Right hindlimb (tissue), 1 donor: ENCODE measurements around the gene EFR3B.

Source experiments
- DNase-seq: peaks from one replicate; pipeline ENCODE4 v3.0.0-alpha.2; 2018

EFR3B gene

GRCh38 chr2:25036221-25036559, 5.7 kb upstream of the EFR3B start:
- no peak for DNase-seq

- no peak for DNase-seq
These were observed 2.8 kb upstream of the EFR3B start for GRCh38 chr2:25039126-25039525.

GRCh38 chr2:25041307-25041927, 459 bp upstream of the EFR3B start:
- DNase-seq = no peak

- peak; percentile 62 for DNase-seq
These were observed 705 bp downstream of the EFR3B start for GRCh38 chr2:25042321-25043240.

- peak; percentile 24 for DNase-seq
These were observed 1.5 kb downstream of the EFR3B start for GRCh38 chr2:25043241-25043867.

- no peak for DNase-seq
These were observed 2.1 kb downstream of the EFR3B start for GRCh38 chr2:25044011-25044410.

- DNase-seq = no peak
These were observed 3.1 kb downstream of the EFR3B start for GRCh38 chr2:25044990-25045389.

- no peak for DNase-seq
These were observed 7.5 kb downstream of the EFR3B start for GRCh38 chr2:25049422-25049821.

GRCh38 chr2:25050128-25050527, 8.3 kb downstream of the EFR3B start:
- DNase-seq = no peak

GRCh38 chr2:25053041-25053440, 11.2 kb downstream of the EFR3B start:
- no peak for DNase-seq

- DNase-seq = no peak
These were observed 12.8 kb downstream of the EFR3B start for GRCh38 chr2:25054720-25055119.

- no peak for DNase-seq
These were observed 13.6 kb downstream of the EFR3B start for GRCh38 chr2:25055376-25055920.

GRCh38 chr2:25056098-25056821, 14.4 kb downstream of the EFR3B start:
- no peak for DNase-seq

GRCh38 chr2:25062511-25062917, 20.6 kb downstream of the EFR3B start:
- DNase-seq = no peak

- DNase-seq = no peak
These were observed 22.2 kb downstream of the EFR3B start for GRCh38 chr2:25063876-25064660.

- no peak for DNase-seq
These were observed 23.9 kb downstream of the EFR3B start for GRCh38 chr2:25065768-25066167.

- no peak for DNase-seq
These were observed 24.6 kb downstream of the EFR3B start for GRCh38 chr2:25066455-25066854.

GRCh38 chr2:25068217-25068616, 26.3 kb downstream of the EFR3B start:
- no peak for DNase-seq

GRCh38 chr2:25071966-25072365, 30.1 kb downstream of the EFR3B start:
- DNase-seq = no peak

- DNase-seq = no peak
These were observed 30.7 kb downstream of the EFR3B start for GRCh38 chr2:25072606-25073005.

- DNase-seq = no peak
These were observed 31.1 kb downstream of the EFR3B start for GRCh38 chr2:25073025-25073424.

GRCh38 chr2:25073914-25074313, 32.0 kb downstream of the EFR3B start:
- DNase-seq = no peak
